Testis (tissue), 3 donors: ENCODE measurements around the gene HSD11B1L. TPM values are rescaled to one million over a fixed set of nuclear protein-coding genes. Genes with fewer than 3 reads are reported as not detected.

Experiments
- DNase-seq: peaks from one replicate; pipeline ENCODE4 v3.0.0-alpha.2; 2019
- H3K27ac ChIP-seq, 2 donors: fragments of 200-600 bp; sonication (generic); one replicate each; pipeline ENCODE4 v1.5.1; 2019
- H3K27me3 ChIP-seq: fragments of 200-600 bp; sonication (generic); one replicate; pipeline ENCODE4 v1.5.1; 2019
- H3K36me3 ChIP-seq: fragments of 200-600 bp; sonication (generic); one replicate; pipeline ENCODE4 v1.5.1; 2017; ENCODE audit warnings: low read depth; ENCODE audit errors: missing control alignments
- H3K4me1 ChIP-seq: fragments of 200-600 bp; sonication (generic); one replicate; pipeline ENCODE4 v1.5.1; 2019
- H3K4me3 ChIP-seq, 2 donors: fragments of 200-600 bp; sonication (generic); one replicate each; pipeline ENCODE4 v1.5.1; 2017 to 2019
- H3K9me3 ChIP-seq: fragments of 200-600 bp; sonication (generic); one replicate; pipeline ENCODE4 v1.5.1; 2017
- POLR2A ChIP-seq: fragments of 450-650 bp; IDR thresholded peaks from one replicate; pipeline ENCODE4 v1.6.1; 2017; ENCODE audit warnings: antibody characterized with exemption, mild to moderate bottlenecking, moderate library complexity
- WGBS, 2 donors: methylation state at CpG; one replicate each; pipeline ENCODE4 v1.1.5; 2018; 5-methylcytosine and 5-hydroxymethylcytosine counted together
- intact Hi-C: fragments of 100-400 bp; cut with DNase I; formaldehyde crosslinking; loops from one replicate; pipeline ENCODE4 v1.15.1; 2023; ENCODE audit warnings: low total_unique reads
- polyA plus RNA-seq: library from polyadenylated mRNA; stranded (reverse); fragments of 350-450 nt; fragmentation: Illumina TruSeq; extraction: RNeasy Lipid Tissue Mini Kit (QIAGEN cat#74804); gene quantifications from one replicate; pipeline ENCODE4 v1.2.3, GENCODE V29; 2014; ENCODE audit warnings: low read depth, low replicate concordance; ENCODE audit not compliant: insufficient read depth
- total RNA-seq, 2 donors: library from RNA; depleted of rRNA; stranded (reverse); fragments of >200 nt; gene quantifications; one replicate each; pipeline ENCODE4 v1.2.3, GENCODE V29; 2016
- TF ChIP-seq, protein P1 (sequence below), 3 experiments: fragments of 450-650 bp in 2 of 3; fragments of 200-600 bp in 1 of 3; sonication (generic) in 1 of 3; IDR thresholded peaks; one replicate each; pipeline ENCODE4 v1.5.1; 2016 to 2019; ENCODE audit warnings: antibody characterized with exemption in 3 of 3, mild to moderate bottlenecking in 2 of 3, moderate library complexity in 1 of 3

The HSD11B1L gene
- total and polyA plus RNA-seq, 3 donors from 2014 or later, result 8.1 to 21.0 (median 18.8) TPM

DNA sequence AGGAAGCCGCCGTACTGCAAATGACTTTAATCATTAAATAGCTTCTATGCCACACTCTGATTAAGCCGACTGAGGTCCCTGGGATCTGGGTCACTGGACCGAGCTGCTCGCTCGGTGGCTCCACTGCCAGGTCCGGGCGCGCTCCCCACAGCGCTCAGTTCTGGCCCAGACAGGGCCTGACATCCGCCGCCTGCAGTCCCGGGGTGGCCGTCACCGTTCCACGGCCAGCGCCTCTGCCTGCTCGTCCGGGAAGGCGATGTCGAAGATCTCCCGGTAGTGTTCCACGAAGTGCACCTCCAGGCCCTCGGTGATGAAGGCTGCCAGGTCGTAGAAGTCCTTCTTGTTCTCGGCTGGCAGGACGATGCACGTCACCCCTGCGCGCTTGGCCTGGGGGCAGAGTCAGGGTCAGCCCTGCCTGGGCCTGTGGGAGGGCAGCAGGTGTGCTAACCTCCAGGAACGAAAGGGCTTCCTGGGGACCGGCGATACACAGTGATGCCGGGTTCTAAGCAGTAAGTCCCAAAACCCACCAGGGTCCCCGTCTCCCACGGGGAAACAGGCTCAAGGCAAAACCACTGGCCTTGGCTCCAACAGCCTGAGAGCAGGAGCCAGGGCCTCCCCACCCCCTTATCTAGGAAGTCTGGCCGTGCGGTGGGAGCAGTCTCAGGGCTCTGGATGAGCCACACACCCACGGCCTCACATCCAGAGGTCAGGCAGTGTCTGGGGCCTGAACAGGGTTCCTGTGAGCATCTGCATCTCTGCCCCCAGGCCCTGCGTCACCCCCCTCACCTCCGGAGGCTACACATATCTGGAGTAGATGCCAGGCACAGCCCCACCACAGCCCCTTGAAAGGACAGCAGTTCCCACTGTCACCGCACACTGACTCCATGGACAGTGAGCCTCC is 11.2 kb downstream of the HSD11B1L start:
- DNase-seq, result no peak
- 26 to 27% methylated on average over 4 to 42 of the region's 42 CpGs for WGBS, 2 donors
- intact Hi-C loops, result no loop called here
- Histone ChIP-seq H3K4me1 (peaks cover 11% of the 10 kb centered on the region), H3K27ac (peak overlapping the region; percentile 83 to 93), H3K27me3 (no peaks in the 10 kb centered on the region), H3K9me3 (no peaks in the 10 kb centered on the region), H3K36me3 (no peaks in the 10 kb centered on the region), H3K4me3 (peak overlapping the region in 1 of 2 donors; percentile 97)
- no peak for TF ChIP-seq POLR2A
- TF ChIP-seq, protein P1, sequence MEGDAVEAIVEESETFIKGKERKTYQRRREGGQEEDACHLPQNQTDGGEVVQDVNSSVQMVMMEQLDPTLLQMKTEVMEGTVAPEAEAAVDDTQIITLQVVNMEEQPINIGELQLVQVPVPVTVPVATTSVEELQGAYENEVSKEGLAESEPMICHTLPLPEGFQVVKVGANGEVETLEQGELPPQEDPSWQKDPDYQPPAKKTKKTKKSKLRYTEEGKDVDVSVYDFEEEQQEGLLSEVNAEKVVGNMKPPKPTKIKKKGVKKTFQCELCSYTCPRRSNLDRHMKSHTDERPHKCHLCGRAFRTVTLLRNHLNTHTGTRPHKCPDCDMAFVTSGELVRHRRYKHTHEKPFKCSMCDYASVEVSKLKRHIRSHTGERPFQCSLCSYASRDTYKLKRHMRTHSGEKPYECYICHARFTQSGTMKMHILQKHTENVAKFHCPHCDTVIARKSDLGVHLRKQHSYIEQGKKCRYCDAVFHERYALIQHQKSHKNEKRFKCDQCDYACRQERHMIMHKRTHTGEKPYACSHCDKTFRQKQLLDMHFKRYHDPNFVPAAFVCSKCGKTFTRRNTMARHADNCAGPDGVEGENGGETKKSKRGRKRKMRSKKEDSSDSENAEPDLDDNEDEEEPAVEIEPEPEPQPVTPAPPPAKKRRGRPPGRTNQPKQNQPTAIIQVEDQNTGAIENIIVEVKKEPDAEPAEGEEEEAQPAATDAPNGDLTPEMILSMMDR (IDR thresholded peaks at IDR 0.05), result no peak

DNA sequence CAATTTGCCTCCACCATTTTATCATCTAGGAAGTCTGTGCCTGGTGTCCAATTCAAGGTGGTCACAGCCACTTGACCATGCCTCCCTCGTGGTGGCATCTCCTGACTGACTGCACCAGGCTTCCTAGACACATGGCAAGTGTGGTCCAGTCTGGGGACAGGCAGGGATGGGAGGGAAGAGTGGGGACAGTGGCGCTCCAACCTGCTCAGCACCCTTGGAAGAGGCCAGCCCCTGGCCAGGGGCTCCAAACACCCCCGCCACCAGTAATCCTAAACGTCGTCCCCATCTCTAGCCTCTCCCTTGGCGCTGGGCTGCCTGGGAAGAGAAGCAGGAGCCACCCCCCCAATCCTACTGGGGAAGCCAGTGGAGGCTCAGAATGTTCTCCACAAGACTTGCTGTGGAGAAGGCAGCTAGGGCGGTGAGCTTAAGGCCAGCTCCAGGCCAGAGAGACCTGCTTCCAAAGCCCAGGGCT is 11.9 kb downstream of the HSD11B1L start:
- H3K27ac ChIP-seq, result no peak overlapping the region
- 60 to 68% methylated on average over 2 to 7 of the region's 7 CpGs for WGBS, 2 donors
- intact Hi-C loops, result no loop called here

DNA sequence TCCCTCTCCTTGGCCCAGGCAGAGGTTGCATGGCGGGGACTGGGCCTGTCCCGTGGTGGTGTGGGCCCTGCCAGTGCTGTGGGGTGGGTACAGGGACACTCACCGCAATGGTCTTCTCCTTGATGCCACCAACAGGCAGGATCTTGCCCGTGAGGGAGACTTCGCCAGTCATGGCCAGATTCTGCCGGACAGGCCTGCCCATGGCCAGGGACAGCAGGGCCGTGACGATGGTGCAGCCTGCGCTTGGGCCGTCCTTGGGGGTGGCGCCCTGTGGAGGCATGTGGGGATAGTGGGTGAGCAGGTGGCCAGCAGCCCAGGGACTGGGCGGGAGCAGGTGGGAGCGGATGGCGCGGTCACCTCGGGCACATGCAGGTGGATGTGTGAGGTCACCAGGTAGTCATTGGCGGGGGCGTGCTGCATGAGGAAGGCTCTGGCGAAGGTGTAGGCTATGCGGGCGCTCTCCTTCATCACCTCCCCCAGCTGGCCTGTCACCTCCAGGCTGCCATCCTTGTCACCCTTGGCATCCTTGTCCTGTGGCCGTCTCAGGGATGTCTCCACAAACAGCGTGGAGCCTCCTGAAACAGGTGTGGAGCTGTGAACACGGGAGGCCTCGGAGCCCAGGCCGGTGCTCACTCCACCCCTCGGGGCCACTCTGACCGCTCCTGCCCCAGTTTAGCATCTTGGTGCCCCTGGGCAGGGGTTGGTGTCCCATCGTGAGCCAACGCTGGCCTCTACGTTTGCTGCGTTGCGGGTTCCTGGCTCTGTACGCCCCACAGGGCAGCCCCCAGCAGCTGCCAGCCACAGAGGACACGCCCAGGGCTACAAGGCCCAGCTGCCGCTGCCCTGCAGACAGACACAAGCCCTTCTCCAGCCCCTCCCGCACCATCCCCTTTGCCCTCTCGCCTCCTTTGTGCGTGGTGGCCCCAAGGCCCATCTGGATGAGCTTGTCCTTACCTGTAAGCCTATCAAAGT is 12.7 kb downstream of the HSD11B1L start:
- no peak for DNase-seq
- Histone ChIP-seq H3K27ac (no peak overlapping the region), H3K4me3 (no peak overlapping the region), H3K4me1 (peaks cover 11% of the 10 kb centered on the region), H3K9me3 (no peaks in the 10 kb centered on the region), H3K36me3 (no peaks in the 10 kb centered on the region), H3K27me3 (no peaks in the 10 kb centered on the region)
- TF ChIP-seq, protein P1 (IDR thresholded peaks at IDR 0.05), result no peak
- no peak for TF ChIP-seq POLR2A
- WGBS, 2 donors, result 84 to 87% methylated on average over 22 to 39 of the region's 39 CpGs
- intact Hi-C loops, result no loop called here

More for the DNA sequence above, 11.9 kb downstream of the HSD11B1L start:
- H3K36me3 ChIP-seq, result no peaks in the 10 kb centered on the region
- no peaks in the 10 kb centered on the region for H3K9me3 ChIP-seq
- H3K4me1 ChIP-seq, result peaks cover 11% of the 10 kb centered on the region
- H3K4me3 ChIP-seq, result no peak overlapping the region
- no peaks in the 10 kb centered on the region for H3K27me3 ChIP-seq
- TF ChIP-seq, protein P1 (IDR thresholded peaks at IDR 0.05), result no peak
- TF ChIP-seq POLR2A, result no peak
- no peak for DNase-seq

DNA sequence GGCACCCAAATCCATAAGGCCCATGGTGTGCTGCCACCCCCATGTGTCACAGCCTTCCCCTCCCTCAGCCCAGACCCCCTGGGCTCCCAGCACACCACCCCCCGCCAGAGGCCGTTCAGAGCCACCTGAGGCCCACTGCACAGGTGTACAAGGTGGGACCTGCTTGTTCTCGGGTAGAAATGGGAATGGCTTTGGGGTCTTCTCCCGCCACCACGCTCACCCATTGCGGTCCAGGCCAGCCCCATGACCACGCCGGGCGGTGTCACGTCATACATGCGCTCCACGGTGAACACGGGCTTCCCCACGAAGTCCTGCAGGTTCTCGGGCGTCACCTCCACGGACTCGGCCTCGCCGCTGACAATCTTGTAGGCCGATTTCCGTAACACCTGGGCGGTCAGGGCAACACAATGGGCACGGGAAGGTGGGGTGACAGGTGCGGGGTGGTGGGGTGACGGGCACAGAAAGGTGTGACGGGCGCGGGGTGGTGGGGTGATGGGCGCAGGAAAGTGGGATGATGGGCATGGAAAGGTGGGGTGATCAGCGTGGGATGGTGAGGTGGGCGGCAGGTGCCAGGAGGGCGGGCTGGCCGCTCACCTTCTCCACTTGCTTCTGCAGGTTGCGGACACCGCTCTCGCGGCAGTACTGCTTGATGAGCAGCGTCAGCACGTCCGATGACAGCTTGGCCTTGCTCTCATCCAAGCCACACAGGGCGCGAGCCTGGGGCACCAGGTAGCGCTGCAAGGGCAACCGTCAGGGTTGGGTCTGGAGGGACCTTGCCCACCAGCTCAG is 13.5 kb downstream of the HSD11B1L start:
- 88 to 89% methylated on average over 34 to 45 of the region's 45 CpGs for WGBS, 2 donors
- H3K36me3 ChIP-seq, result no peaks in the 10 kb centered on the region

More for the DNA sequence above, 13.5 kb downstream of the HSD11B1L start:
- Histone ChIP-seq H3K4me1 (peaks cover 11% of the 10 kb centered on the region), H3K9me3 (no peaks in the 10 kb centered on the region), H3K27ac (no peak overlapping the region), H3K4me3 (no peak overlapping the region), H3K27me3 (no peaks in the 10 kb centered on the region)
- intact Hi-C loops, result no loop called here
- TF ChIP-seq, protein P1 (IDR thresholded peaks at IDR 0.05), result no peak
- TF ChIP-seq POLR2A, result no peak
- no peak for DNase-seq
